Medulla oblongata (tissue), 1 donor: ENCODE measurements around the gene ZNF780B.
"Not testable (repeated sequence)": the region's sequence is repeated elsewhere in the genome, so short reads cannot be mapped to it uniquely, and the experiment has no call there.

Experiments used
- DNase-seq: peaks from one replicate; pipeline ENCODE4 v3.0.0-alpha.2; 2015; ENCODE audit errors: extremely low spot score

Gene ZNF780B

GRCh38 chr19:40055832-40056504 lies at the start of gene ZNF780B:
Gene ZNF780B, minus strand, starts transcription at chr19:40056231. Its CDS starts 5,899 bp downstream, at chr19:40050332.
- DNase-seq: peak; percentile 84

- no peak for DNase-seq
Measured at GRCh38 chr19:40104754-40105153, 48.7 kb upstream of the ZNF780B start.

- DNase-seq: no peak
Measured at GRCh38 chr19:40103600-40103999, 47.6 kb upstream of the ZNF780B start.

GRCh38 chr19:40101813-40102212 lies 45.8 kb upstream of the ZNF780B start:
- DNase-seq: no peak

GRCh38 chr19:40093416-40093815 lies 37.4 kb upstream of the ZNF780B start:
- DNase-seq: no peak

GRCh38 chr19:40091205-40092129 lies 35.4 kb upstream of the ZNF780B start:
- DNase-seq: no peak

- peak; percentile 85 for DNase-seq
Measured at GRCh38 chr19:40090241-40091204, 34.5 kb upstream of the ZNF780B start, which contains the start of gene ZNF780A. Gene ZNF780A, minus strand, starts transcription at chr19:40090943. Its CDS starts 6,190 bp downstream, at chr19:40084753.

GRCh38 chr19:40089462-40089861 lies 33.4 kb upstream of the ZNF780B start:
- peak; percentile 2 for DNase-seq

- no peak for DNase-seq
Measured at GRCh38 chr19:40088299-40089047, 32.4 kb upstream of the ZNF780B start.

- DNase-seq: no peak
Measured at GRCh38 chr19:40084948-40085347, 28.9 kb upstream of the ZNF780B start.

- peak; percentile 12 for DNase-seq
Measured at GRCh38 chr19:40081411-40081810, 25.4 kb upstream of the ZNF780B start.

GRCh38 chr19:40080289-40080688 lies 24.3 kb upstream of the ZNF780B start:
- no peak for DNase-seq

- no peak for DNase-seq
Measured at GRCh38 chr19:40078377-40078776, 22.3 kb upstream of the ZNF780B start.

- DNase-seq: no peak
Measured at GRCh38 chr19:40070058-40070457, 14.0 kb upstream of the ZNF780B start.

GRCh38 chr19:40059624-40060023 lies 3.6 kb upstream of the ZNF780B start:
- DNase-seq: no peak

- DNase-seq: no peak
Measured at GRCh38 chr19:40057166-40057565, 1.1 kb upstream of the ZNF780B start.

GRCh38 chr19:40056505-40056904 lies 474 bp upstream of the ZNF780B start:
- DNase-seq: no peak

- no peak for DNase-seq
Measured at GRCh38 chr19:40055049-40055448, 982 bp downstream of the ZNF780B start.

- no peak for DNase-seq
Measured at GRCh38 chr19:40054632-40055031, 1.4 kb downstream of the ZNF780B start.

GRCh38 chr19:40053491-40053890 lies 2.5 kb downstream of the ZNF780B start:
- no peak for DNase-seq

- DNase-seq: not testable (repeated sequence)
Measured at GRCh38 chr19:40041718-40042117, 14.3 kb downstream of the ZNF780B start.
